HepG2 (cell line): Measurements from ENCODE around the gene ABCB8. TPM values are rescaled to one million over a fixed set of nuclear protein-coding genes. Genes with fewer than 3 reads are reported as not detected.

Experiments used
- CEBPZ ChIP-seq: IDR thresholded peaks from 2 replicates; pipeline ENCODE4 v1.6.1; 2012; ENCODE audit warnings: low read length, improper control_type of control experiment
- E2F1 ChIP-seq: sonication (generic); formaldehyde crosslinking; IDR thresholded peaks from 2 replicates; pipeline ENCODE4 v1.5.0; 2020; ENCODE audit warnings: missing genetic modification reagents
- HDAC6 ChIP-seq: fragments of 200-600 bp; sonication (generic); IDR thresholded peaks from 2 replicates; pipeline ENCODE4 v1.7.0; 2017; ENCODE audit warnings: mild to moderate bottlenecking, antibody characterized with exemption, low read length, low read depth
- JUNB ChIP-seq: sonication (generic); formaldehyde crosslinking; IDR thresholded peaks from 2 replicates; pipeline ENCODE4 v1.8.0; 2022; ENCODE audit warnings: missing genetic modification reagents, mild to moderate bottlenecking, borderline replicate concordance
- MEIS2 ChIP-seq: sonication (generic); formaldehyde crosslinking; IDR thresholded peaks from 2 replicates; pipeline ENCODE4 v1.9.0; 2021; ENCODE audit warnings: mild to moderate bottlenecking, missing genetic modification reagents
- PPARG ChIP-seq: conservative IDR thresholded peaks from 2 replicates; pipeline ENCODE4 v1.6.1; 2016; ENCODE audit warnings: missing biosample characterization, missing genetic modification reagents
- PRDM4 ChIP-seq: sonication (generic); formaldehyde crosslinking; IDR thresholded peaks from 2 replicates; pipeline ENCODE4 v1.9.0; 2021; ENCODE audit warnings: missing genetic modification reagents, borderline replicate concordance
- RBM22 ChIP-seq: fragments of 200-400 bp; formaldehyde crosslinking; optimal IDR thresholded peaks from 2 replicates; pipeline ENCODE3; 2017; ENCODE audit warnings: mild to moderate bottlenecking, low read length, moderate library complexity
- RBM39 ChIP-seq: fragments of 200-400 bp; formaldehyde crosslinking; IDR thresholded peaks from one replicate; pipeline ENCODE4 v1.6.1; 2018; ENCODE audit warnings: antibody characterized with exemption, mild to moderate bottlenecking, low read depth, low read length; ENCODE audit not compliant: poor library complexity, severe bottlenecking
- ZBED4 ChIP-seq: sonication (generic); formaldehyde crosslinking; IDR thresholded peaks from 2 replicates; pipeline ENCODE4 v1.4.0; 2020; ENCODE audit warnings: missing genetic modification reagents, borderline replicate concordance
- ZBTB14 ChIP-seq: sonication (generic); formaldehyde crosslinking; IDR thresholded peaks from 2 replicates; pipeline ENCODE4 v1.4.0; 2020; ENCODE audit warnings: missing genetic modification reagents
- ZBTB2 ChIP-seq: sonication (generic); formaldehyde crosslinking; IDR thresholded peaks from 2 replicates; pipeline ENCODE4 v1.8.0; 2022; ENCODE audit warnings: low read depth, missing genetic modification reagents
- ZNF44 ChIP-seq: sonication (generic); formaldehyde crosslinking; IDR thresholded peaks from 2 replicates; pipeline ENCODE4 v1.5.1; 2020; ENCODE audit warnings: mild to moderate bottlenecking, missing genetic modification reagents
- ZNF619 ChIP-seq: sonication (generic); formaldehyde crosslinking; IDR thresholded peaks from 2 replicates; pipeline ENCODE4 v1.4.0; 2020; ENCODE audit warnings: mild to moderate bottlenecking, missing genetic modification reagents
- polyA plus RNA-seq, 8 experiments: library from polyadenylated mRNA; depleted of rRNA in 3 of 8; stranded (reverse) in 7 of 8; unstranded in 1 of 8; fragments of >200 nt; fragmentation: Illumina TruSeq in 4 of 8; extraction: Trizol in 4 of 8; gene quantifications; 2 replicates each; pipeline versions ENCODE4 v1.2.1 to v1.2.3, GENCODE V29; 2011 to 2016; ENCODE audit warnings: low read depth in 4 of 8, missing spikeins in 1 of 8, mixed read lengths in 1 of 8; ENCODE audit not compliant: insufficient read depth in 1 of 8
- total RNA-seq, 5 experiments: library from RNA; depleted of rRNA; stranded (reverse); fragments of >200 nt; fragmentation: Illumina TruSeq; extraction: Trizol; gene quantifications; 2 replicates each; pipeline ENCODE4 v1.2.3, GENCODE V29; 2016; ENCODE audit warnings: low read depth in 1 of 5

ABCB8 gene
- total and polyA plus RNA-seq, 2 of the 13 experiments (the other 11 are each of a cell fraction or from before 2014, with no cell fraction given): 6.6 to 16.7 TPM

GRCh38 chr7:151083071-151083823 lies 55.0 kb downstream of the ABCB8 start, which contains the start of gene TMUB1 (continued):
- TF ChIP-seq MEIS2 (CRISPR knock-in tag) (0 out of 2 replicates have a peak, but pooled peaks have one; percentile 56), ZNF44 (CRISPR knock-in tag) (no peak), RBM39 (no peak), JUNB (CRISPR knock-in tag) (no peak), ZBED4 (no peak), PRDM4 (CRISPR knock-in tag) (no peak), HDAC6 (no peak), RBM22 (no peak), ZBTB14 (CRISPR knock-in tag) (0 out of 2 replicates have a peak, but pooled peaks have one; percentile 27), E2F1 (no peak), ZNF619 (CRISPR knock-in tag) (no peak), ZBTB2 (peak; percentile 92), CEBPZ (no peak), PPARG (no peak)
